Measurements from ENCODE around the gene ZNRF1. TPM values are rescaled to one million over a fixed set of nuclear protein-coding genes. Genes with fewer than 3 reads are reported as not detected.

Gene ZNRF1
- total RNA-seq: 43.2 and 58.7 TPM in 2 replicates
- 45.3 and 47.7 TPM in 2 replicates for polyA plus RNA-seq

DNA sequence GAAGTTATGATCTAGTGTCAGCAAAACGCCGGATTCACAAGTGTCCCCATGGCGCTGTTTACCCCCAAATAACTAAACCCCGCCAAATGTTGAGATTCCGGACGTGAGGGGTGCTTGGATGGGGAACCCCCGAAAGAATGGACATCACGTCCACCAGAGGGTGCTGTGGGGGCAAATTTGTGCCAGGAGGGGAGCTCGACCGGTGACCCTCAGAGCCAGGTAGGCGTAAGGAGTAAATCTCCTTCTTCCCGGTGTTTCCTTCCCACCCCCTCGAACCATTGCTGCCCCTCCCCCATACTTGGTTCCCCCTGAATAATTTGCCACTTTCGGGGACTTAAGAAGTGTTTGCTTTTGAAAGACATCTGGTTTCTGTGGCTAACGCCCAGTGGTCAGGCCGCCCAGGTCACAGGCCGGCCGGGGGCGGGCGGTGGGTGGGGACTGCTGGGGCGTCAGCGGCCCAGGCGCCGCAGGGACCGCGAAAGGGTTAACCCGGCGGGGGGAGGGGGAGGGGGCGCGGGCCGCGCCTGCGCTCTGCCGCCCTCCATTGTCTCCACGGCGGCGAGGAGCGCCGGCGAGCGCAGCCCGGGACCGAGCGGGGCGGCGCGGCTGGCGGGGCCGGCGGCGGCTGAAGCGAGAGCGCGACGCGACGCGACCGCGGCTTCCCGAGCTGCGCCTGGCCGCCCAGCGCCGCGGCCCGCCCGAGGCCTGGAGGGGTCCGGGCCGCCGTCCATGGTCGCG is at the start of gene ZNRF1:
TSS of gene ZNRF1 (plus strand) at position 544 of the 738 bp plus-strand sequence. CDS start 648 bp downstream, outside the sequence.
- TF ChIP-seq, protein P1, sequence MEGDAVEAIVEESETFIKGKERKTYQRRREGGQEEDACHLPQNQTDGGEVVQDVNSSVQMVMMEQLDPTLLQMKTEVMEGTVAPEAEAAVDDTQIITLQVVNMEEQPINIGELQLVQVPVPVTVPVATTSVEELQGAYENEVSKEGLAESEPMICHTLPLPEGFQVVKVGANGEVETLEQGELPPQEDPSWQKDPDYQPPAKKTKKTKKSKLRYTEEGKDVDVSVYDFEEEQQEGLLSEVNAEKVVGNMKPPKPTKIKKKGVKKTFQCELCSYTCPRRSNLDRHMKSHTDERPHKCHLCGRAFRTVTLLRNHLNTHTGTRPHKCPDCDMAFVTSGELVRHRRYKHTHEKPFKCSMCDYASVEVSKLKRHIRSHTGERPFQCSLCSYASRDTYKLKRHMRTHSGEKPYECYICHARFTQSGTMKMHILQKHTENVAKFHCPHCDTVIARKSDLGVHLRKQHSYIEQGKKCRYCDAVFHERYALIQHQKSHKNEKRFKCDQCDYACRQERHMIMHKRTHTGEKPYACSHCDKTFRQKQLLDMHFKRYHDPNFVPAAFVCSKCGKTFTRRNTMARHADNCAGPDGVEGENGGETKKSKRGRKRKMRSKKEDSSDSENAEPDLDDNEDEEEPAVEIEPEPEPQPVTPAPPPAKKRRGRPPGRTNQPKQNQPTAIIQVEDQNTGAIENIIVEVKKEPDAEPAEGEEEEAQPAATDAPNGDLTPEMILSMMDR (IDR thresholded peaks at IDR 0.05; ENCODE audit: low read depth, low read length): peak; percentile 73
- DNase-seq (ENCODE audit: low read depth in 1 of 2, low spot score in 1 of 2): peak; percentile 86 to 92
- H3K4me1 ChIP-seq (ENCODE audit: low read depth): peaks cover 32% of the 10 kb centered on the region
- peak within 1 kb of the TSS; percentile 79 for H3K27ac ChIP-seq
- peak within 1 kb of the TSS; percentile 77 for H3K4me3 ChIP-seq
- H3K9me3 ChIP-seq (ENCODE audit: low read depth): no peaks in the 10 kb centered on the region
- no peaks in the 10 kb centered on the region for H3K27me3 ChIP-seq
- H3K36me3 ChIP-seq: no peaks in the 10 kb centered on the region

DNA sequence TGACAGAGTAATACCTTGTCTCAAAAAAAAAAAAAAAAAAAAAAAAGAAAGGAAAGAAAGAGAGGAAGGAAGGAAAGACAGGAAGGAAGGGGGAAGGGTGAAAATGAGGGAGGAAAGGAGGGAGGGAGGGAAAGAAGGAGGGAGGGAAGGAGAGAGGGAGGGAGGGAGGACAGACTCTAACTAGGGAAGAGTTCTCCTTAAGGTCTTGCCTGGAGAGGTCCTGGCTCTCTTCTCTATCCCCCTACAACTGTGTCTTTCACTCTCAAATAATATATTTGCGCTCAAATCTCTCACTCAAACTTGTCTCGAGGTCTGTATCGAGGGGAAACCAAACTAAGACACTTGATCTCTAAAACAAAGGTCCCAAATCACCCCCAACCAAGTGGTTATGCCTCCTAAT is 49.5 kb upstream of the ZNRF1 start:
- Histone ChIP-seq H3K27me3 (no peaks in the 10 kb centered on the region), H3K27ac (no peak overlapping the region), H3K36me3 (peaks cover 16% of the 10 kb centered on the region), H3K4me1 (ENCODE audit: low read depth) (no peaks in the 10 kb centered on the region), H3K9me3 (ENCODE audit: low read depth) (no peaks in the 10 kb centered on the region), H3K4me3 (no peak overlapping the region)
- no peak for DNase-seq (ENCODE audit: low read depth in 1 of 2, low spot score in 1 of 2)
- TF ChIP-seq, protein P1 (IDR thresholded peaks at IDR 0.05; ENCODE audit: low read depth, low read length): no peak

DNA sequence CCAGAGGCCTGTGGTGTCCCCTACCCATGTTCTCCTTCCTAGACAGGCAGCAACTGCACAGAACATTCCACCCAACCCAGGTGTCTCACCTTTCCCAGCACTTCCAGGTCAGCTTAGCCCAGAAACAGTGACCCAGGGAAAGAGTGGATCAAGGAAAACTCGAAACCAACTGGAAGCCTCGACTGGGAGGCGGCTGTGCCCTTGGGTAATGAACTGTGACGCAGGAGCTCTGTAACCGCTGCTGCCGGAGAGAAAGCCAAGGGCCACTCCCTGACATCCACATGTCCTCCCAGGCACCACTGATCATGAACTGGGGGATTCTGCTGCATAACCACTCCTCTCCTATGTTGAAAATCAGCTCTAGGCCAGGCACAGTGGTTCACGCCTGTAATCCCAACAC is 48.3 kb upstream of the ZNRF1 start:
- Histone ChIP-seq H3K9me3 (ENCODE audit: low read depth) (no peaks in the 10 kb centered on the region), H3K27ac (no peak overlapping the region), H3K27me3 (no peaks in the 10 kb centered on the region), H3K4me1 (ENCODE audit: low read depth) (no peaks in the 10 kb centered on the region), H3K36me3 (peaks cover 16% of the 10 kb centered on the region), H3K4me3 (no peak overlapping the region)
- no peak for DNase-seq (ENCODE audit: low read depth in 1 of 2, low spot score in 1 of 2)
- TF ChIP-seq, protein P1 (IDR thresholded peaks at IDR 0.05; ENCODE audit: low read depth, low read length): no peak

DNA sequence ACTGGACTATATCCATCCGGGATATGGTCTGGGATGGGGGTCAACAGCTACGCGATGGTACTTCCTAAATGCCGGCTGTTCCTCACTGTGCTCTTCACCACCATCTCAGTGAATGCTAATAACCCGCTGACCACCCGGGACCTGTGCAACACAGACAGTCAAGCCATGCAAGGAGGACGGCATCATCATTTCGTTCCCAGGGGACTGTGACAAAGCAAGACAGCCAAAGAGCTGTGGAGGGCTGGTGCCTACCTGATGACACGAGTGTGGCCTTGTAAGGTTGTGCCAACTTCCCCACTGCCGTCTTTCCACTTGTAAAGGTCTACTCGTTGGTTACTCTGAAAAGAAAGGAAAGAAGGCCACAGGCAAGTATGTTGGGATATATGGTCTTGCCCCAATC is 47.6 kb upstream of the ZNRF1 start:
- H3K36me3 ChIP-seq: peaks cover 18% of the 10 kb centered on the region
- no peak overlapping the region for H3K4me3 ChIP-seq
- no peaks in the 10 kb centered on the region for H3K4me1 ChIP-seq (ENCODE audit: low read depth)
- TF ChIP-seq, protein P1 (IDR thresholded peaks at IDR 0.05; ENCODE audit: low read depth, low read length): no peak
- H3K27me3 ChIP-seq: no peaks in the 10 kb centered on the region
- no peak for DNase-seq (ENCODE audit: low read depth in 1 of 2, low spot score in 1 of 2)
- H3K9me3 ChIP-seq (ENCODE audit: low read depth): no peaks in the 10 kb centered on the region
- no peak overlapping the region for H3K27ac ChIP-seq

DNA sequence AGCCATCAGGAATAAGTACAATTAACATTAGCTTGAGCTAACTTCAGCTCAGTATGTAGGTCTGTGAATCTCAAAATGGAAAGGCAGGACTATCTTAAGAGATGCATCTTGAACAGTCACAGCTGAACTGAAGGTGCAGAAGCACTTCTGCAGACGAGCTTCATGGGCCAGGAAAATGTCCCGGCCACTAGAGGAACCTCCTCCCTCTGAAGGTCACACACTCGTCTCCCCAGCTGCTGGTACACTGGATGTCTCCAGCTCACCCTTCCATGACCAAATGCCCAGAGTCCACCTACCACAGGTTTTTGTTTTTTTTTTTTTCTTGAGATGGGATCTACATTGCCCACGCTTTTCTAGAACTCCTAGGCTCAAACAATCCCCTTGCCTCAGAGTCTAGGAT is 47.1 kb upstream of the ZNRF1 start:
- no peaks in the 10 kb centered on the region for H3K4me1 ChIP-seq (ENCODE audit: low read depth)
- H3K27ac ChIP-seq: no peak overlapping the region
- H3K9me3 ChIP-seq (ENCODE audit: low read depth): no peaks in the 10 kb centered on the region
- H3K27me3 ChIP-seq: no peaks in the 10 kb centered on the region
- no peak overlapping the region for H3K4me3 ChIP-seq
- no peak for DNase-seq (ENCODE audit: low read depth in 1 of 2, low spot score in 1 of 2)
- TF ChIP-seq, protein P1 (IDR thresholded peaks at IDR 0.05; ENCODE audit: low read depth, low read length): no peak
- H3K36me3 ChIP-seq: peaks cover 19% of the 10 kb centered on the region
